Measurements from ENCODE around the gene CDK13.
A peak's percentile ranks its signal among the peaks of the same experiment; 100 is the strongest.
"Not testable (repeated sequence)": the region's sequence is repeated elsewhere in the genome, so short reads cannot be mapped to it uniquely, and the experiment has no call there.

CDK13 gene

DNA sequence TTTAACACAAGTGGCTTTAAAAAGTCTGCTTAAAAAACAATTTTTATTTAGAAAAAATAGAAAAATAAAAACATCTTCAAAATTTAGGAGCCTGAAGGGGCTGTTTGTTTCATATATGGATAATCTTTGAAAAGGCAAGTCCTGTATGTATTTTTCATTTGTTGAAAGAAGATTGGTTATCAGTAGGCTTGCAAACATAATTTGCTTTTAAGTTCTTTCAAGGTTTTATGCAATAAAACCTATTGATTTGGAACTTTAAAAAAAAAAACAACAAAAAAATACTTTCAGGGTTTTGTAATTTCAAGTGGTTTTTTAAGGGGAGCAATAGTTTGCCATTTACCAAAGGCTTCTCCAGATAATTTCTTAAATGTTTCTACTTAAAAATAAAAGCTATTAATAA lies 148.8 kb downstream of the CDK13 start:
- DNase-seq (ENCODE audit: low spot score), result no peak

DNA sequence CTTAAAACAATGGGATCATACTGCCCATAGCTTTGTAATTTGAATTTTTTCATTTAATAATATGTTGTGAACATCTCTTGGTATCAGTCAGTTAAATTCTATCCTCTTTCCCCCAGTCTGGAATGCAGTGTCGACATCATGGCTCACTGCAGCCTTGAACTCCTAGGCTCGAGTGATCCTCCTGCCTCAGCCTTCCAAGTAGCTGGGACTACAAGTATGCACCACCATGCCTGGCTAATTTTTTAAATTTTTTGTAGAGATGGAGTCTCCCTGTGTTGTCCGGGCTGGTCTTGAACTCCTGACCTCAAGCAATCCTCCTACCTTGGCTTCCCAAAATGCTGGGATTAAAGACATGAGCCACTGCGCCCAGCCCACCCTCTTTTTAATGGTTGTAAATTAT lies 149.8 kb downstream of the CDK13 start:
- no peak for DNase-seq (ENCODE audit: low spot score)

DNA sequence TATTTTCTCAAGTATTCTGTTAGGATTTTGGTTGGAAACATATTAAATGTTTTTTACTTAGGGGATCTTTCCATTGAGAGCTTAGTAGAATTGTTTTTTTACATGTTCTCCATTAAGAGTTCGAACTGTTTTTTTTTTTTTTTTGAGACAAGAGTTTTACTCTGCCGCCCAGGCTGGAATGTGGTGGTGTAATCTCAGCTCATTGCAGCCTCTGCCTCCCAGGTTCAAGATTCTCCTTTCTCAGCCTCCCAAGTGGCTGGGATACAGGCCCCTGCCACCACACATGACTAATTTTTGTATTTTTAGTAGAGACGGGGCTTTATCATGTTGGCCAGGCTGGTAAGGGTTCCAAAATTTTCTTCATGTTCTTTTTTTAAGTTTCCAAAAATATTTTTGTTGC lies 151.1 kb downstream of the CDK13 start:
- DNase-seq (ENCODE audit: low spot score), result no peak

GRCh38 chr7:40102897-40103296 lies 152.8 kb downstream of the CDK13 start:
- DNase-seq (ENCODE audit: low spot score), result no peak

DNA sequence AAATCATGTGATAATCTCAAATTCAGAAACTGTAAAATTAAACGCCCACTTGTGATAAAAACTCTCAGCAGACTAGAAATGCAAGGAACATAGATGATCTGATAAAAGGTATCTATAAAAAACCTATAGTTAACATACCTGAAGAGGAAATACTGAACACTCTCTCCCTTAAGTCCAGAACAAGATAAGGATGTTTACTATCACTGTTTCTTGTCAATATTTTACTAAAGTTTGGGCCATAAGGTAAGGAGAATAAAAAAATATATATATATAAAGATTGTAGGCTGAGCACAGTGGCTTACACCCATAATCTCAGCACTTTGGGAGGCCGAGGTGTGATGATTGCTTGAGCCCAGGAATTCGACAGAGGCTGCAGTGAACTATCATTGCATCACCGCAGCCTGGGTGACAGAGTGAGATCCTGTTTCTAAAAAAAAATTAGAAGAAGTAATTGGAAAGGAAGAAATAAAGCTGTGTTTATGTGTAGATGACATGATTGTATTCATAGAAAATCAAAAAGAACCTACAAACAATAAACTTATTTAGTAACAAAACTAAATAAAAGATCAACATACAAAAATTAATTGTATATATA lies 155.9 kb downstream of the CDK13 start:
- DNase-seq (ENCODE audit: low spot score), result no peak

DNA sequence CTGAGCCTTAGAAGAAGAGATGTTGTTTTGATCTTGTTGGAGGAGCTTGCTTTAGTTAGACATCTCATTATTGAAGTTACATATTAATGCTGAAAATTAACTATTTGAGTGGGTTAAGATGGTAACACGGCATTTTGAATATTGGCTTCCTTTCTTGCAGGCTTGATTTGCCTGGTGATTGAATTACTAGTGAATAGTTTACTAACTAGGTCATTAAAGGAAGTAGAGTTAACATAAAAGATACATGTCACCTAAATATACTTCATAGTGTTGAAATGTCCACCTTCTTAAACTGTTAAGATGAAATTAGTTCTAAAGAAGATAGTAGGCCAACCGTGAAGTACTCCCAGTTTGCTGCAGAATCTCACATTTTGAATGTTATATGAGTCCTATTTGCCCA lies 165.9 kb downstream of the CDK13 start:
- no peak for DNase-seq (ENCODE audit: low spot score)

DNA sequence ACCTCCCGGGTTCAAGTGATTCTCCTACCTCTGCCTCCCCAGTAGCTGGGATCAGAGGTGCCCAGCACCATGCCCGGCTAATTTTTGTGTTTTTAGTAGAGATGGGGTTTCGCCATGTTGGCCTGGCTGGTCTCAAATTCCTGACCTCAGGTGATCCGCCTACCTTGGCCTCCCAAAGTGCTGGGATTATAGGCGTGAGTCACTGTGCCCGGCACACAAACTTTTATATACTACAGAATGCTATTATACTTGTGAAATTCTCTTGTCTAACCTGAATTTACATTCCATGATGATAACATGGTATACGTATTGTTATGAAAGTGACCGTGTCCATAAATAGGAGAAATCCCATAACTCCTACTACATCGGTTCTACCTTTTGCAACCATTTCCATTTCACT lies 167.1 kb downstream of the CDK13 start:
- DNase-seq (ENCODE audit: low spot score), result not testable (repeated sequence)

DNA sequence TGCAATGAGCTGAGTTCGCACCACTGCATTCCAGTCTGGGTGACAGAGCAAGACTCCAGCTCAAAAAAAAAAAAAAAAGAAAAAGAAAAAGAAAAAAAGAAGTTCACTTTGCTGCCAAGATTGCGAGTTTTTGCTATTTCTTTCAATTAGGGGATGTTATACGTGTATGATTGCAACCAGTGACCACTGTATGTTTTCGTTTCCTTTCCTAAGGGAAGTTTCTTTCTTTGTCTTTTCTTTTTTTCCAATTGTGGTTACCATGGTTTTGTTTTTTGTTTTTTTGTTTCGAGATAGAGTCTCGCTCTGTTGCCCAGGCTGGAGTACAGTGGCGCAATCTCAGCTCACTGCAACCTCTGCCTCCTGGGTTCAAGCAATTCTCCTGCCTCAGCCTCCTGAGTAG lies 168.1 kb downstream of the CDK13 start:
- not testable (repeated sequence) for DNase-seq (ENCODE audit: low spot score)

DNA sequence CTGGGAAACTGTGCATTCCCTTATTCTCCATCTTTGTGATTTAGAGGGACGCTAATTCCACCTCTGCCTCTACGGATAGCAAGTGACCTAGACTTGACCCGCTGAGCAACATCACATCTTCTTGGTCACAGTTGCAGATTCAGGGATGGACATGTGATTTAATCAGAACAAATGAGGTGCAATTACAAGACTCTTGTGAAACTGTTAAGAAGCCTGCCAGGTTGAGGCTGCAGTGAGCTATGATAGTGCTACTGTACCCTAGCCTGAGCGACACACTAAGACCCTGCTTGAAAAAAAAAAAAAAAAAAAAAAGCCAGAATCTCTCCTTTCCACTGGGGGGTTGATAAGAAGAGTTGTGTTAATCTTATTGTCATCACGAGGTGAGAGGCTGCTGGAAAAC lies 170.0 kb downstream of the CDK13 start:
- no peak for DNase-seq (ENCODE audit: low spot score)

- not testable (repeated sequence) for DNase-seq (ENCODE audit: low spot score)
Observed at GRCh38 chr7:40122100-40122939, 172.3 kb downstream of the CDK13 start.

- no peak for DNase-seq (ENCODE audit: low spot score)
Observed at GRCh38 chr7:40122940-40123254, 172.8 kb downstream of the CDK13 start.

DNA sequence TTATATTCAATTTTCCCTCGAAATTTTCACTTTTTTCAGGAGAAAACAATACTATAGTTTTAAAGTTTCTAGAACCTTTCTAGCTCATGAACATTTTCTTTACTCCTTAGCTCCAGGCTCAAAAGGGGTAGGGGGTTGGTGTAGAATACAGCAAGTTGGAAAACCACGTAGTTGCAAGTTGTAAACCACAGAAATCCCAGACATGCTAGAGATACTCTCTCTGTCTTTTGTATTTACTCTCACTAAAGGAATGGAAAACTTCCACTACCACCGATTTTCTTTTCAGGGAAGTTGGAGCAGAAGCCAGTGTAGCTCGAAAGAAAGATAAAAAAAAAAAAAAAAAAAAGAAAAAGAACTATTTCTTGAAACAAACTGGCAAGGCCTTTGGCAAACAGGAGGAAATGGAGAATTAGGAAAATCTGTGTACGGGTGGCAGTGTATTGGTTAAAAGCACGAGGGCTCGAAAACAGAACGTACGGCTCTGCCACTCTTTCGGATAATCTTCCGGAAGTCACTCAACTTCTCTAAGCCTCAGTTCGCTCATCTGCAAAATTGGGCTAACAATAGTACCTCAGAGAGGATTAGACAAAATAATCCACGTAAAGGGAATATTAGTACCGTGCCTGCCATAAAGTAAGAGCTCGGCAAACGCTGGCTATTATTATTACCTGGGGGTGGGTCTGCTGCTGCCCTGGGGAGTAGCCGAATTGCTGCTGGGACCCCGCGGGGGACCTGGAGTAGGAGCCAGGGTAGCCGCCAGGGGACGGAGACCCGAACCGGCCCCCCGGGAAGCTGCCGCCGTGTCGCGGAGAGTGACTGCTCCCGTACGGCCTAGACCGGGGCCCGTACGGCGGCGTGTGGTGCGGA lies 183.7 kb downstream of the CDK13 start:
- DNase-seq (ENCODE audit: low spot score), result peak; percentile 19

GRCh38 chr7:40134428-40135316 lies 184.6 kb downstream of the CDK13 start, which contains the start of the genes MPLKIP and SUGCT:
Gene MPLKIP, minus strand, starts transcription at chr7:40134622. Its CDS starts 55 bp downstream, at chr7:40134567.
Gene SUGCT, plus strand, starts transcription at chr7:40135005.
- DNase-seq (ENCODE audit: low spot score), result peak; percentile 86

GRCh38 chr7:40135317-40135610 lies 185.2 kb downstream of the CDK13 start:
- peak; percentile 8 for DNase-seq (ENCODE audit: low spot score)

DNA sequence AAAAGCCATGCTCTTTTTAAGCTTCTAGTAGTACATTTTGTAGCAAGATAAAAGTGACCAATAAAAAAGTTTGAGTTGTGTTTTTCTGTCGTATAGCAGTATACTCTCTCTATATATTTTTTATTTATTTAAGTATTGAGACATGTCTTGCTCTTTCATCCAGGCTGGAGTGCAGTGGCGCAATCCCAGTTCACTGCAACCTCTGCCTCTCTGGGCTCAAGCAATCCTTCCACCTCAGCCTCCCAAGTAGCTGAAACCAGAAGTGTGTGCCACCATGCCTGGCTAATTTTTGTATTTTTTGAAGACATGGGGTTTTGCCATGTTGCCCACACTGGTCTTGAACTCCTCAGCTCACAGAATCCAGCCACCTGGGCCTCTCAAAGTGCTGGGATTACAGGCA lies 187.5 kb downstream of the CDK13 start:
- no peak for DNase-seq (ENCODE audit: low spot score)

DNA sequence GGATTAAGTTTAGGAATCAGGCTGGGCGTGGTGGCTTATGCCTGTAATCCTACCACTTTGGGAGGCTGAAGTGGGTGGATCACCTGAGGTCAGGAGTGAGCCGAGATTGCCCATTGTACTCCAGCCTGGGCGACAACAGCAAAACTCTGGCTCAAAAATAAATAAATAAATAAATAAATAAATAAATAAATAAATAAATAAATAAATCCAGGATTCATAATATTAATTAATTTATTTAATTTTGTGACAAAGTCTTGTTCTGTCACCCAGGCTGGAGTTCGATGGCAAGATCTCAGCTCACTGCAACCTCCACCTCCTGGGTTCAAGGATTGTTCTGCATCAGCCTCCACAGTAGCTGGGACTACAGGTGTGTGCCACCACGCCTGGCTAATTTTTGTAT lies 188.9 kb downstream of the CDK13 start:
- no peak for DNase-seq (ENCODE audit: low spot score)

GRCh38 chr7:40139891-40140290 lies 189.8 kb downstream of the CDK13 start:
- not testable (repeated sequence) for DNase-seq (ENCODE audit: low spot score)

DNA sequence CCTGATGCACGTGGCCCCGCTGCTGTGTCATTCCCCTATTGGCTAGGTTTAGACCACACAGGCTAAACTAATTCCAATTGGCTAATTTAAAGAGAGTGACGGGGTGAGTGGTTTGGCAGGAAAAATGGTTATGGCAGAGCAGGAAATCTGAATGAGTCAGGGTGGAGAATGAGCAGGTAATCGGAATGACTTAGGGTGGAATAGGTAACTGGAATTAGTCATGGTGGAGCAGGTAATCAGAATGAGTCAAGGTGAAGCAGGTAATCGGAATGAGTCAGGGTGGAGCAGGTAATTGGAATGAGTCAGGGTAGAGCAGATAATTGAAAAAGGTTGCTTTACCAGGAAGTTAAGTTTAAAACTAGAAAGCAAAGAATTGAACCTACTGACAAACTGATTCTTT lies 191.9 kb downstream of the CDK13 start:
- DNase-seq (ENCODE audit: low spot score), result not testable (repeated sequence)

GRCh38 chr7:40145596-40146130 lies 195.6 kb downstream of the CDK13 start:
- not testable (repeated sequence) for DNase-seq (ENCODE audit: low spot score)

DNA sequence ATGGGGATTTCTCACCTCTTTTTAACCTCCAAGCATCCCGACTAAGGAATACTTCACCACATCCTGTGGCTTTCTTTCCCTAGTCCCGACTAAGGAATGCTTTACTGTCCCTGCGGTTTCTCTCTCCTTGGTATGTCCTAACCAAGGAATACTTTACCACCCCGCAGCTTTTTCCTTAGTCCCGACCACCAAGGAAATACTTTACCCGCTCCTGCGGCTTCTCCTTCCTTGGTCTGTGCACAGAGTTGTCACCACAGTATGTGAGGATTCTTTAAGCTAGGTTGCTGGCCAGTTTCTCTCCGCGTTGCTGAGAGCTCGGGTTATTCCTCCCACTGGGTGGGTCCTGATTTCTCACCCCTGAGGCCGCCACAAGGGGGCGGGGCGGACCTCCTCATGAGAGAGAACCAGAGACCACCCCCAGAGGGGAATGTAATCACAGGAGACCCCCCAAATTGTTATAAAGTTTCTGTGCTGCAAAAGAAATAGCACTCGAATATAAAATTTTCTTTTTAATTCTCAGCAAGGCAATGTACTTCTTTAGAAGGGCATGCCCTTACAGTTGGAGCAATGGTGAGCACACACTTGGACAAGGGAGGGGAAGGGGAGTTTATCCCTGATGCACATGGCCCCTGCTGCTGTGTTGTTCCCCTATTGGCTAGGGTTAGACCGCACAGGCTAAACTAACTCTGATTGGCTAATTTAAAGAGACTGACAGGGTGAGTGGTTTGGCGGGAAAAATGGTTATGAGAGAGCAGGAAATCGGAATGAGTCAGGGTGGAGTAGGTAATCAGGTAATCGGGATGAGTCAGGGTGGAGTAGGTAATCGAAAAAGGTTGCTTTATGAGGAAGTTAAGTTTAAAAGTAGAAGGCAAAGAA lies 197.6 kb downstream of the CDK13 start:
- no peak for DNase-seq (ENCODE audit: low spot score)

GRCh38 chr7:40148247-40148580 lies 198.2 kb downstream of the CDK13 start:
- DNase-seq (ENCODE audit: low spot score), result not testable (repeated sequence)

All from kidney capillary endothelial cell (primary cell).